Measurements from ENCODE around the gene NPM1. TPM values are rescaled to one million over a fixed set of nuclear protein-coding genes. Genes with fewer than 3 reads are reported as not detected.
A peak's percentile ranks its signal among the peaks of the same experiment; 100 is the strongest.

NPM1 gene
- total RNA-seq, 1 experiment from 2014 or later = 3,122 TPM

DNA sequence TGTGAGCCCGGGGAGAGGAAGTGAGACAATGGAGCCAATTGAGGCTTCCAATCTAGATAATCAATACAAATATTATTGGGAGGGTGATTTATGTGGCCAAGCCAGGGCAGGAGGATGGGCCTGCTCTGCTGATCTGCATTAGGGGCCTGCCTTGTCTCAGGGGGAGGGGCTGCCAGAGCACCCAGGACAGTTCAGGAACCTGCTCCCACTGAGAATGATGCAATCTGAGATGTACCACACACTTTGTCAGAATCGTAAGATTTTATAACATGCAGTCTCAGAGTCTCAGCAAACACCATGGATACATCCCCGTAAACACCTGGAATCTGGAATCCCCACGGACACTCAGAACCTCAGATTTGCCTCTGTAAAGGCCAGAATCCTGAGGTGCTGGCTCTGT, 51.1 kb downstream of the NPM1 start:
- H2BK5ac ChIP-seq (ENCODE audit: insufficient read length, low read length) = no peak overlapping the region
- no peak overlapping the region for H2BK120ac ChIP-seq (ENCODE audit: low read depth, low read length, poor library complexity, severe bottlenecking)
- peak overlapping the region in 1 of 3 experiments; percentile 77; a peak in 1 of 7 replicates for H3K27ac Mint-ChIP-seq
- no peak overlapping the region for H2BK20ac ChIP-seq (ENCODE audit: low read depth, low read length, poor library complexity, severe bottlenecking)
- no peak overlapping the region for H3K27ac ChIP-seq (ENCODE audit: insufficient read length, low read depth, low read length)
- no peak for DNase-seq
- H3T11ph ChIP-seq (ENCODE audit: low read length) = no peak overlapping the region
- peaks cover 27 to 44% of the 10 kb centered on the region in 2 experiments for H3K4me1 Mint-ChIP-seq
- no peak overlapping the region for H3K14ac ChIP-seq (ENCODE audit: insufficient read depth, low read length)
- TF ChIP-seq, protein P1, sequence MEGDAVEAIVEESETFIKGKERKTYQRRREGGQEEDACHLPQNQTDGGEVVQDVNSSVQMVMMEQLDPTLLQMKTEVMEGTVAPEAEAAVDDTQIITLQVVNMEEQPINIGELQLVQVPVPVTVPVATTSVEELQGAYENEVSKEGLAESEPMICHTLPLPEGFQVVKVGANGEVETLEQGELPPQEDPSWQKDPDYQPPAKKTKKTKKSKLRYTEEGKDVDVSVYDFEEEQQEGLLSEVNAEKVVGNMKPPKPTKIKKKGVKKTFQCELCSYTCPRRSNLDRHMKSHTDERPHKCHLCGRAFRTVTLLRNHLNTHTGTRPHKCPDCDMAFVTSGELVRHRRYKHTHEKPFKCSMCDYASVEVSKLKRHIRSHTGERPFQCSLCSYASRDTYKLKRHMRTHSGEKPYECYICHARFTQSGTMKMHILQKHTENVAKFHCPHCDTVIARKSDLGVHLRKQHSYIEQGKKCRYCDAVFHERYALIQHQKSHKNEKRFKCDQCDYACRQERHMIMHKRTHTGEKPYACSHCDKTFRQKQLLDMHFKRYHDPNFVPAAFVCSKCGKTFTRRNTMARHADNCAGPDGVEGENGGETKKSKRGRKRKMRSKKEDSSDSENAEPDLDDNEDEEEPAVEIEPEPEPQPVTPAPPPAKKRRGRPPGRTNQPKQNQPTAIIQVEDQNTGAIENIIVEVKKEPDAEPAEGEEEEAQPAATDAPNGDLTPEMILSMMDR (conservative IDR thresholded peaks at IDR 0.05) = no peak
- H4K91ac ChIP-seq (ENCODE audit: insufficient read length, low read depth, low read length) = no peak overlapping the region
- H3K4me3 Mint-ChIP-seq = no peak overlapping the region
- no peak overlapping the region for H3K9ac ChIP-seq (ENCODE audit: extremely low read depth, insufficient read length, low read length)
- H4K20me1 ChIP-seq (ENCODE audit: control insufficient read depth, insufficient read depth, insufficient read length) = no peaks in the 10 kb centered on the region
- H3K27me3 Mint-ChIP-seq (ENCODE audit: low read depth) = peaks cover 6% of the 10 kb centered on the region
- WGBS (ENCODE audit: extremely low coverage, insufficient read length, low lambda C conversion rate) = no CpG with 5 or more reads among the region's 4 CpGs
- no peak overlapping the region for H2AK5ac ChIP-seq (ENCODE audit: insufficient read length, low read length)
- H2BK15ac ChIP-seq (ENCODE audit: low read depth, low read length) = no peak overlapping the region
- H3K23ac ChIP-seq (ENCODE audit: insufficient read length, low read depth, low read length) = no peak overlapping the region
- no peaks in the 10 kb centered on the region for H3K23me2 ChIP-seq (ENCODE audit: insufficient read length, low read depth, low read length, poor library complexity, severe bottlenecking)
- no peak overlapping the region for H3K4ac ChIP-seq (ENCODE audit: low read depth, low read length)
- no peaks in the 10 kb centered on the region for H3K9me3 ChIP-seq (ENCODE audit: control insufficient read depth, low read depth, low read length)
- no peak overlapping the region for H3K18ac ChIP-seq (ENCODE audit: insufficient read length, low read depth, low read length)
- peaks cover 0 to 3% (median 0%) of the 10 kb centered on the region in 3 experiments; a peak in 2 of 7 replicates for H3K36me3 Mint-ChIP-seq (ENCODE audit: insufficient read depth in 1 of 3, low read depth in 3 of 3)
- no peak overlapping the region for H3K56ac ChIP-seq (ENCODE audit: insufficient read length, low read depth, low read length)
- H3K9me3 Mint-ChIP-seq = no peaks in the 10 kb centered on the region
- H4K5ac ChIP-seq (ENCODE audit: insufficient read length, low read depth, low read length) = no peak overlapping the region
- H3K79me2 ChIP-seq (ENCODE audit: insufficient read depth, low read length) = no peaks in the 10 kb centered on the region
- no peak overlapping the region for H2AFZ ChIP-seq (ENCODE audit: low read length)
- no peak overlapping the region for H3K4me2 ChIP-seq (ENCODE audit: insufficient read depth, insufficient read length, low read length)
- H3K27me3 ChIP-seq (ENCODE audit: insufficient read depth, low read length) = no peaks in the 10 kb centered on the region
- no peak overlapping the region for H2BK12ac ChIP-seq (ENCODE audit: insufficient read length, low read depth, low read length)
- peaks cover 7% of the 10 kb centered on the region; the same call in 1 of the 2 replicates for H3K4me1 ChIP-seq (ENCODE audit: insufficient read depth, low read length)
- no peaks in the 10 kb centered on the region for H3K79me1 ChIP-seq (ENCODE audit: insufficient read depth, low read depth, low read length, poor library complexity, severe bottlenecking)
- no peak overlapping the region for H4K8ac ChIP-seq (replicated peaks; ENCODE audit: insufficient read length, low read depth, low read length)
